Activated CD4-positive, alpha-beta T cell treated with anti-CD3 and anti-CD28 coated beads, Interleukin-2, amount 50 U/mL, for 48 hours (primary cell): ENCODE measurements around the gene HNRNPL.
"Not testable (repeated sequence)": the region's sequence is repeated elsewhere in the genome, so short reads cannot be mapped to it uniquely, and the experiment has no call there.

Source experiments
- DNase-seq, 2 experiments: peaks; one replicate each; pipeline ENCODE4 v3.0.0-alpha.2; 2020

The HNRNPL gene

GRCh38 chr19:38849860-38850435, at the start of gene HNRNPL:
Gene HNRNPL (minus strand): TSS chr19:38849986. CDS start chr19:38849966, 20 bp downstream.
- DNase-seq = peak; percentile 98 to 99

GRCh38 chr19:38898788-38899446, 49.1 kb upstream of the HNRNPL start:
- DNase-seq = no peak

GRCh38 chr19:38894968-38895367, 45.2 kb upstream of the HNRNPL start:
- DNase-seq = no peak

GRCh38 chr19:38893341-38893771, 43.6 kb upstream of the HNRNPL start:
- no peak for DNase-seq

- no peak for DNase-seq
Observed at GRCh38 chr19:38892841-38893240, 43.1 kb upstream of the HNRNPL start.

- no peak for DNase-seq
Observed at GRCh38 chr19:38891771-38892170, 42.0 kb upstream of the HNRNPL start.

GRCh38 chr19:38890686-38891085, 40.9 kb upstream of the HNRNPL start:
- no peak for DNase-seq

- no peak for DNase-seq
Observed at GRCh38 chr19:38889803-38890202, 40.0 kb upstream of the HNRNPL start.

GRCh38 chr19:38888876-38889275, 39.1 kb upstream of the HNRNPL start:
- no peak for DNase-seq

GRCh38 chr19:38884691-38885090, 34.9 kb upstream of the HNRNPL start:
- not testable (repeated sequence) for DNase-seq

GRCh38 chr19:38883286-38883685, 33.5 kb upstream of the HNRNPL start:
- DNase-seq = no peak

- no peak for DNase-seq
Observed at GRCh38 chr19:38880882-38881609, 31.3 kb upstream of the HNRNPL start.

- DNase-seq = no peak
Observed at GRCh38 chr19:38880076-38880881, 30.5 kb upstream of the HNRNPL start.

- no peak for DNase-seq
Observed at GRCh38 chr19:38879400-38879751, 29.6 kb upstream of the HNRNPL start.

- DNase-seq = no peak
Observed at GRCh38 chr19:38878575-38879399, 29.0 kb upstream of the HNRNPL start.

- peak; percentile 71 to 79 for DNase-seq
Observed at GRCh38 chr19:38877781-38878574, 28.2 kb upstream of the HNRNPL start, which contains the start of gene RINL. Gene RINL (minus strand): TSS chr19:38878275. CDS start chr19:38876742, 1,533 bp downstream.

- no peak for DNase-seq
Observed at GRCh38 chr19:38875656-38876395, 26.0 kb upstream of the HNRNPL start.

- not testable (repeated sequence) for DNase-seq
Observed at GRCh38 chr19:38873400-38873799, 23.6 kb upstream of the HNRNPL start.

GRCh38 chr19:38870612-38871011, 20.8 kb upstream of the HNRNPL start:
- no peak for DNase-seq

GRCh38 chr19:38869836-38870607, 20.2 kb upstream of the HNRNPL start:
- DNase-seq = peak; percentile 94 to 95
